ENCODE results near the gene CEP112. TPM values are rescaled to one million over a fixed set of nuclear protein-coding genes. Genes with fewer than 3 reads are reported as not detected.

CEP112 gene
- total and polyA plus RNA-seq, 9 of the 15 experiments (the other 6 are each of a cell fraction or from before 2014, with no cell fraction given) = 0.84 TPM; not detected in 8

GRCh38 chr17:65679165-65679845 lies 512.6 kb downstream of the CEP112 start:
- Histone ChIP-seq H3K27ac (ENCODE audit: extremely low read depth, low read depth, low read length) (no peak overlapping the region), H3K9me1 (ENCODE audit: control insufficient read depth, insufficient read depth, low read length) (no peaks in the 10 kb centered on the region), H3K9ac (ENCODE audit: insufficient read depth in 1 of 2, low read depth in 2 of 2, low read length in 2 of 2) (no peak overlapping the region), H3K27me3 (ENCODE audit: control insufficient read depth in 2 of 2, insufficient read depth in 2 of 2, low read length in 2 of 2) (peaks cover 0 to 3% of the 10 kb centered on the region in 2 experiments; a peak in 2 of 5 replicates), H3K36me3 (ENCODE audit: control insufficient read depth, insufficient read depth, low read length) (no peaks in the 10 kb centered on the region), H3K4me1 (replicated peaks in 1 of 2; ENCODE audit: control insufficient read depth in 2 of 2, insufficient read depth in 2 of 2, low read length in 2 of 2) (no peaks in the 10 kb centered on the region), H3K79me2 (ENCODE audit: control insufficient read depth, insufficient read depth, low read length) (no peaks in the 10 kb centered on the region), H3K4me3 (no peak overlapping the region), H2AFZ (ENCODE audit: low read depth, low read length) (no peak overlapping the region), H3K4me2 (ENCODE audit: insufficient read depth, low read length) (no peak overlapping the region), H4K20me1 (replicated peaks; ENCODE audit: control insufficient read depth, insufficient read depth, low read length) (no peaks in the 10 kb centered on the region), H3K9me3 (replicated peaks; ENCODE audit: control insufficient read depth, insufficient read depth, low read depth, low read length) (no peaks in the 10 kb centered on the region)
- FAIRE-seq (no peak), ATAC-seq (no peak), DNase-seq (ENCODE audit: extremely low read depth in 1 of 4, low spot score in 3 of 4) (no peak)
- ChIA-PET POLR2A (interaction anchor here (0.5 to 0.7 kb wide), 2 partner anchors 11 to 998 kb away, joined by 3 read pairs; no protein-coding TSS in a partner anchor), CTCF (ENCODE audit: low intra/inter-chr PET ratio) (no interaction called here)
- TF ChIP-seq SREBF2 (CRISPR knock-in tag; IDR thresholded peaks at IDR 0.05) = no peak
- no peak for TF ChIP-seq KAT8 (IDR thresholded peaks at IDR 0.05; ENCODE audit: low read depth)
- TF ChIP-seq MAZ (CRISPR knock-in tag; conservative IDR thresholded peaks at IDR 0.05 in 1 of 2, IDR thresholded peaks at IDR 0.05 in 1 of 2) = no peak
- TF ChIP-seq C11orf30 (IDR thresholded peaks at IDR 0.05; ENCODE audit: low read depth) = no peak
- TF ChIP-seq SP1 (CRISPR knock-in tag; IDR thresholded peaks at IDR 0.05) = no peak
- no peak for TF ChIP-seq PKNOX1 (IDR thresholded peaks at IDR 0.05)
- TF ChIP-seq MAFF (IDR thresholded peaks at IDR 0.05; ENCODE audit: low read length) = no peak
- no peak for TF ChIP-seq CEBPG (CRISPR knock-in tag; IDR thresholded peaks at IDR 0.05)
- TF ChIP-seq CEBPG (tag; conservative IDR thresholded peaks at IDR 0.05 in 1 of 2, IDR thresholded peaks at IDR 0.05 in 1 of 2) = peak in 1 of 2 experiments; percentile 27; a peak in 1 of 4 replicates
- TF ChIP-seq ZBTB26 (CRISPR knock-in tag; IDR thresholded peaks at IDR 0.05) = no peak
- peak; percentile 34 for TF ChIP-seq CEBPB (tag; IDR thresholded peaks at IDR 0.05)
- no peak for TF ChIP-seq KLF10 (CRISPR knock-in tag; IDR thresholded peaks at IDR 0.05)
- no peak for TF ChIP-seq CREM (IDR thresholded peaks at IDR 0.05; ENCODE audit: low read depth)
- TF ChIP-seq JUND (IDR thresholded peaks at IDR 0.05; ENCODE audit: borderline replicate concordance, low read depth, low read length) = no peak
- no peak for TF ChIP-seq JUND (tag; IDR thresholded peaks at IDR 0.05; ENCODE audit: borderline replicate concordance, low read depth, low read length)
- TF ChIP-seq ZNF174 (CRISPR knock-in tag; IDR thresholded peaks at IDR 0.05) = no peak
- WGBS (ENCODE audit: insufficient coverage, low coverage, missing lambda C conversion rate) = 0% methylated on average over 3 of the region's 3 CpGs
- intact Hi-C loops (cut with micrococcal nuclease) (no loop called here), in situ Hi-C loops (cut with MboI) (no loop called here)
- no TSS peak for BruUV-seq (replicated peaks)
